NCI-H128 (cell line): ENCODE measurements around the gene OR10G6.
"Not testable (repeated sequence)": the region's sequence is repeated elsewhere in the genome, so short reads cannot be mapped to it uniquely, and the experiment has no call there.

Experiments used
- DNase-seq: peaks from one replicate; lab custom pipeline; 2025; ENCODE audit not compliant: unreplicated experiment; lab: John Stamatoyannopoulos, UW

Gene OR10G6

GRCh38 chr11:123995119-123995518, at the start of gene OR10G6:
OR10G6 (minus strand) TSS chr11:123995161; CDS start chr11:123995161, 0 bp downstream.
- DNase-seq, result no peak

- no peak for DNase-seq
Observed at GRCh38 chr11:124043420-124043819, 48.5 kb upstream of the OR10G6 start.

GRCh38 chr11:124041254-124041653, 46.3 kb upstream of the OR10G6 start, which contains the start of gene OR10G7:
OR10G7 (minus strand) TSS chr11:124041325; CDS start chr11:124039001, 2,324 bp downstream.
- no peak for DNase-seq

GRCh38 chr11:124039557-124039956, 44.6 kb upstream of the OR10G6 start:
- DNase-seq, result no peak

GRCh38 chr11:124036666-124037065, 41.7 kb upstream of the OR10G6 start:
- DNase-seq, result no peak

GRCh38 chr11:124026498-124026897, 31.5 kb upstream of the OR10G6 start, which contains the start of gene OR10G8:
OR10G8 (plus strand) TSS chr11:124026798; CDS start chr11:124029623, 2,825 bp downstream.
- DNase-seq, result no peak

GRCh38 chr11:124015837-124016236, 20.9 kb upstream of the OR10G6 start:
- DNase-seq, result not testable (repeated sequence)

- no peak for DNase-seq
Observed at GRCh38 chr11:124012697-124013096, 17.7 kb upstream of the OR10G6 start, which contains the start of gene OR10G4. OR10G4 (plus strand) TSS chr11:124012997; CDS start chr11:124015575, 2,578 bp downstream.

GRCh38 chr11:123979311-123979710, 15.7 kb downstream of the OR10G6 start:
- DNase-seq, result no peak

GRCh38 chr11:123977731-123978347, 17.1 kb downstream of the OR10G6 start, which contains the start of gene OR10S1:
OR10S1 (minus strand) TSS chr11:123977781; CDS start chr11:123977664, 117 bp downstream.
- no peak for DNase-seq

GRCh38 chr11:123976770-123977560, 18.0 kb downstream of the OR10G6 start:
- DNase-seq, result no peak

GRCh38 chr11:123973816-123974215, 21.1 kb downstream of the OR10G6 start:
- no peak for DNase-seq

- DNase-seq, result no peak
Observed at GRCh38 chr11:123956752-123957151, 38.2 kb downstream of the OR10G6 start.

- no peak for DNase-seq
Observed at GRCh38 chr11:123945132-123945531, 49.8 kb downstream of the OR10G6 start.
